DND-41 (cell line): Measurements from ENCODE around the gene SLC38A11.

Experiments
- ATAC-seq: fragments of 200-7000 bp; cut with Tn5 transposase; 3 replicates; pipeline ENCODE4 v1.9.1; 2021; ENCODE audit warnings: low read depth; ENCODE audit not compliant: insufficient read depth
- DNase-seq: peaks from one replicate; pipeline ENCODE4 v3.0.0-alpha.2; 2020
- H2AFZ ChIP-seq: 2 replicates; pipeline ENCODE4 v1.6.0; 2012; ENCODE audit warnings: low read depth, low read length
- H3K27ac ChIP-seq: 2 replicates; pipeline ENCODE4 v1.5.1; 2012; ENCODE audit warnings: low read length, inconsistent platforms
- H3K27me3 ChIP-seq: fragments of 200-600 bp; sonication (generic); 2 replicates; pipeline ENCODE4 v1.6.0; 2012; ENCODE audit warnings: low read length, mild to moderate bottlenecking, inconsistent platforms; ENCODE audit not compliant: insufficient read depth, poor library complexity
- H3K36me3 ChIP-seq: 2 replicates; pipeline ENCODE4 v1.5.1; 2012; ENCODE audit warnings: low read length, inconsistent platforms; ENCODE audit not compliant: insufficient read depth
- H3K4me1 ChIP-seq: 2 replicates; pipeline ENCODE4 v1.5.1; 2012; ENCODE audit warnings: mild to moderate bottlenecking, low read length; ENCODE audit not compliant: insufficient read depth
- H3K4me2 ChIP-seq: 2 replicates; pipeline ENCODE4 v1.6.0; 2012; ENCODE audit warnings: mild to moderate bottlenecking, moderate library complexity, low read length, inconsistent platforms; ENCODE audit not compliant: insufficient read depth
- H3K4me3 ChIP-seq, 2 experiments: fragments of 200-600 bp in 1 of 2; shearing (Covaris generic) in 1 of 2; 2 replicates each; pipeline ENCODE4 v1.5.1; 2012 to 2016; ENCODE audit warnings: inconsistent platforms in 2 of 2, low read length in 2 of 2, mild to moderate bottlenecking in 2 of 2, low read depth in 1 of 2, moderate library complexity in 1 of 2
- H3K79me2 ChIP-seq: 2 replicates; pipeline ENCODE4 v1.6.0; 2012; ENCODE audit warnings: low read length, inconsistent platforms; ENCODE audit not compliant: insufficient read depth
- H3K9ac ChIP-seq: 2 replicates; pipeline ENCODE4 v1.6.0; 2012; ENCODE audit warnings: low read depth, mild to moderate bottlenecking, inconsistent platforms, low read length, moderate library complexity
- H3K9me3 ChIP-seq: 2 replicates; pipeline ENCODE4 v1.5.1; 2012; ENCODE audit warnings: low read length, moderate library complexity, mild to moderate bottlenecking, inconsistent platforms; ENCODE audit not compliant: insufficient read depth, severe bottlenecking
- H4K20me1 ChIP-seq: 2 replicates; pipeline ENCODE4 v1.6.0; 2012; ENCODE audit warnings: low read length; ENCODE audit not compliant: insufficient read depth
- CTCF ChIP-seq: IDR thresholded peaks from 2 replicates; pipeline ENCODE4 v1.5.1; 2012; ENCODE audit warnings: borderline replicate concordance, low read length, moderate library complexity, mild to moderate bottlenecking; ENCODE audit not compliant: poor library complexity, severe bottlenecking; ENCODE audit errors: extremely low read depth
- EZH2 ChIP-seq: IDR thresholded peaks from 3 replicates; pipeline ENCODE4 v1.6.1; 2012; ENCODE audit warnings: borderline replicate concordance, low read depth, mild to moderate bottlenecking, moderate library complexity, low read length, inconsistent platforms; ENCODE audit not compliant: severe bottlenecking

The SLC38A11 gene

GRCh38 chr2:164896634-164897355 is 58.5 kb downstream of the SLC38A11 start:
- no peaks in the 10 kb centered on the region for H3K36me3 ChIP-seq
- no peaks in the 10 kb centered on the region for H3K9me3 ChIP-seq
- H3K4me2 ChIP-seq: 0 out of 2 replicates have a peak overlapping the region, but pooled peaks have one; percentile 1
- H3K4me3 ChIP-seq: no peak overlapping the region
- DNase-seq: no peak
- TF ChIP-seq EZH2: no peak
- TF ChIP-seq CTCF: no peak
- no peak overlapping the region for H2AFZ ChIP-seq
- H3K9ac ChIP-seq: no peak overlapping the region
- H3K27me3 ChIP-seq: no peaks in the 10 kb centered on the region
- no peaks in the 10 kb centered on the region for H4K20me1 ChIP-seq
- H3K27ac ChIP-seq: peak overlapping the region; percentile 50
- no peaks in the 10 kb centered on the region for H3K79me2 ChIP-seq
- ATAC-seq: peak; percentile 69
- H3K4me1 ChIP-seq: peaks cover 17% of the 10 kb centered on the region

- Histone ChIP-seq H3K27me3 (no peaks in the 10 kb centered on the region), H2AFZ (no peak overlapping the region), H3K9me3 (no peaks in the 10 kb centered on the region), H3K4me2 (no peak overlapping the region), H3K9ac (no peak overlapping the region), H3K79me2 (no peaks in the 10 kb centered on the region), H3K4me1 (peaks cover 17% of the 10 kb centered on the region), H3K36me3 (no peaks in the 10 kb centered on the region), H4K20me1 (no peaks in the 10 kb centered on the region), H3K4me3 (no peak overlapping the region), H3K27ac (no peak overlapping the region)
- no peak for DNase-seq
- no peak for ATAC-seq
- TF ChIP-seq EZH2: no peak
- no peak for TF ChIP-seq CTCF
Observed at GRCh38 chr2:164896226-164896625, 59.1 kb downstream of the SLC38A11 start.

DNA sequence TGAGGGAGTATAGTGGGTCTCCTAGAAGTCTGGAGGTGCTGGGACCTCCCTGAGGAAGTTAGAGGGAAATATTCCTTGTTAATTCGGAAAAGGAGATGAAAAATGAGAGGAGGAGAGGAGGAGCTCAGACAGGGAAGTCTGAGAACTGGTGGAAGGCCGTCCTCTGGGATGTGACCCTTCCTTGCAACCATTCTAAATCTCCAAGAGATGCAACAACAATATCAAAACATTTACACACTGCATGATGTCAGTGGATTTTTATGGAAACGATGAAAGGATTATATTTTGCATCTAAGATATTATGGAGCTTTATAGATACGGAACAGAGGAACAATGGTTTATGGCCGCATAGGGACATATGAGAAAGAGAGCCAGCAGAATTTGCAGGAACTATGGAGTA is 63.9 kb downstream of the SLC38A11 start:
- no peak overlapping the region for H3K4me3 ChIP-seq
- H2AFZ ChIP-seq: no peak overlapping the region
- no peak overlapping the region for H3K27ac ChIP-seq
- no peak overlapping the region for H3K9ac ChIP-seq
- H3K9me3 ChIP-seq: no peaks in the 10 kb centered on the region
- no peaks in the 10 kb centered on the region for H3K79me2 ChIP-seq
- ATAC-seq (no peak), DNase-seq (no peak)
- TF ChIP-seq EZH2: no peak
- TF ChIP-seq CTCF: no peak
- H3K4me2 ChIP-seq: no peak overlapping the region
- H3K36me3 ChIP-seq: no peaks in the 10 kb centered on the region
- no peaks in the 10 kb centered on the region for H3K27me3 ChIP-seq
- no peaks in the 10 kb centered on the region for H4K20me1 ChIP-seq
- H3K4me1 ChIP-seq: peaks cover 16% of the 10 kb centered on the region
